Breast epithelium (tissue), 4 donors: ENCODE results near the gene TAS2R30. TPM values are rescaled to one million over a fixed set of nuclear protein-coding genes. Genes with fewer than 3 reads are reported as not detected.
"Not testable (repeated sequence)": the region's sequence is repeated elsewhere in the genome, so short reads cannot be mapped to it uniquely, and the experiment has no call there.

Source experiments
- DNase-seq, 2 donors: peaks; one replicate each; pipeline ENCODE4 v3.0.0-alpha.2; 2019; ENCODE audit warnings: low spot score in 2 of 2
- H3K27ac ChIP-seq, 2 donors: fragments of 200-600 bp; sonication (generic) in 1 of 2; one replicate each; pipeline ENCODE4 v1.5.1; 2016 to 2019; ENCODE audit warnings: mild to moderate bottlenecking in 1 of 2
- H3K27me3 ChIP-seq, 2 donors: fragments of 200-600 bp; sonication (generic) in 1 of 2; one replicate each; pipeline versions ENCODE4 v1.5.1 to v1.6.0; 2017 to 2019; ENCODE audit warnings: control low read depth in 1 of 2, mild to moderate bottlenecking in 1 of 2
- H3K36me3 ChIP-seq: fragments of 200-600 bp; one replicate; pipeline ENCODE4 v1.5.1; 2019
- H3K4me1 ChIP-seq, 2 donors: fragments of 200-600 bp; sonication (generic); one replicate each; pipeline ENCODE4 v1.5.1; 2016 to 2019; ENCODE audit warnings: control low read depth in 1 of 2
- H3K4me3 ChIP-seq, 3 donors: fragments of 200-600 bp; sonication (generic); 1 replicate in 2 of 3; 2 replicates in 1 of 3; pipeline ENCODE4 v1.5.1; 2016 to 2019; ENCODE audit warnings: mild to moderate bottlenecking in 3 of 3, moderate library complexity in 2 of 3
- H3K9me3 ChIP-seq, 2 donors: fragments of 200-600 bp; sonication (generic) in 1 of 2; one replicate each; pipeline ENCODE4 v1.5.1; 2016 to 2019; ENCODE audit warnings: control low read depth in 1 of 2
- CTCF ChIP-seq, 3 donors: fragments of 450-650 bp; IDR thresholded peaks; one replicate each; pipeline ENCODE4 v1.5.1; 2016 to 2017; ENCODE audit warnings: antibody characterized with exemption in 3 of 3, mild to moderate bottlenecking in 3 of 3, moderate library complexity in 3 of 3
- POLR2A ChIP-seq: fragments of 450-650 bp; IDR thresholded peaks from one replicate; pipeline ENCODE4 v1.6.1; 2016; ENCODE audit warnings: antibody characterized with exemption, mild to moderate bottlenecking, moderate library complexity
- POLR2AphosphoS5 ChIP-seq, 3 donors: sonication (generic); formaldehyde crosslinking; IDR thresholded peaks; one replicate each; pipeline ENCODE4 v1.6.1; 2017; ENCODE audit warnings: antibody characterized with exemption in 3 of 3
- intact Hi-C: fragments of 100-400 bp; cut with DNase I; formaldehyde crosslinking; loops from one replicate; pipeline ENCODE4 v1.15.1; 2023; ENCODE audit warnings: low total_unique reads
- total RNA-seq, 3 donors: library from RNA; depleted of rRNA; stranded (reverse); fragments of >200 nt; gene quantifications; one replicate each; pipeline ENCODE4 v1.1.0, GENCODE V29; 2016

The TAS2R30 gene
- total RNA-seq, 3 donors from 2014 or later, result 8.6 to 17.0 (median 11.1) TPM

- Histone ChIP-seq H3K36me3 (no peaks in the 10 kb centered on the region), H3K27me3 (no peaks in the 10 kb centered on the region), H3K9me3 (peaks cover 4 to 5% of the 10 kb centered on the region in 2 donors), H3K4me1 (no peaks in the 10 kb centered on the region), H3K4me3 (no peak overlapping the region), H3K27ac (no peak overlapping the region)
- DNase-seq, result no peak
- intact Hi-C loops, result no loop called here
- TF ChIP-seq CTCF (IDR thresholded peaks at IDR 0.05) (no peak), POLR2AphosphoS5 (IDR thresholded peaks at IDR 0.05) (no peak)
Observed at GRCh38 chr12:11107719-11108118, 26.7 kb downstream of the TAS2R30 start.

- no peak for TF ChIP-seq CTCF (IDR thresholded peaks at IDR 0.05)
- no peak for TF ChIP-seq POLR2A
- TF ChIP-seq POLR2AphosphoS5 (IDR thresholded peaks at IDR 0.05), result no peak
- H3K4me3 ChIP-seq, result no peak overlapping the region
- DNase-seq, result no peak
- H3K9me3 ChIP-seq, result peaks cover 1 to 2% of the 10 kb centered on the region in 2 donors
- no peaks in the 10 kb centered on the region for H3K36me3 ChIP-seq
- H3K27ac ChIP-seq, result no peak overlapping the region
- intact Hi-C loops, result no loop called here
- no peaks in the 10 kb centered on the region for H3K4me1 ChIP-seq
- no peaks in the 10 kb centered on the region for H3K27me3 ChIP-seq
Observed at GRCh38 chr12:11106288-11106687, 28.2 kb downstream of the TAS2R30 start.

GRCh38 chr12:11105546-11105945, 28.9 kb downstream of the TAS2R30 start:
- Histone ChIP-seq H3K27me3 (no peaks in the 10 kb centered on the region), H3K27ac (no peak overlapping the region), H3K9me3 (no peaks in the 10 kb centered on the region), H3K36me3 (no peaks in the 10 kb centered on the region), H3K4me1 (no peaks in the 10 kb centered on the region), H3K4me3 (no peak overlapping the region)
- no peak for TF ChIP-seq CTCF (IDR thresholded peaks at IDR 0.05)
- no peak for TF ChIP-seq POLR2AphosphoS5 (IDR thresholded peaks at IDR 0.05)
- TF ChIP-seq POLR2A, result no peak
- no peak for DNase-seq
- intact Hi-C loops, result no loop called here

GRCh38 chr12:11094910-11095309, 39.5 kb downstream of the TAS2R30 start:
- H3K9me3 ChIP-seq, H3K27me3 ChIP-seq, DNase-seq, H3K36me3 ChIP-seq, H3K4me3 ChIP-seq, intact Hi-C loops, H3K27ac ChIP-seq, H3K4me1 ChIP-seq: not testable (repeated sequence)

GRCh38 chr12:11092128-11092527, 42.3 kb downstream of the TAS2R30 start, which contains the start of gene TAS2R43:
Gene TAS2R43 (minus strand): TSS chr12:11092313. CDS start chr12:11092229, 84 bp downstream.
- TF ChIP-seq POLR2A, result no peak
- TF ChIP-seq CTCF (IDR thresholded peaks at IDR 0.05), result no peak
- TF ChIP-seq POLR2AphosphoS5 (IDR thresholded peaks at IDR 0.05), result no peak
- Histone ChIP-seq H3K4me1 (no peaks in the 10 kb centered on the region), H3K27ac (no peak within 1 kb of the TSS), H3K9me3 (no peaks in the 10 kb centered on the region), H3K4me3 (no peak within 1 kb of the TSS), H3K27me3 (no peaks in the 10 kb centered on the region), H3K36me3 (no peaks in the 10 kb centered on the region)
- DNase-seq, result no peak
- intact Hi-C loops, result no loop called here

GRCh38 chr12:11089246-11089645, 45.2 kb downstream of the TAS2R30 start:
- H3K27me3 ChIP-seq, result no peaks in the 10 kb centered on the region
- intact Hi-C loops, result no loop called here
- H3K36me3 ChIP-seq, result no peaks in the 10 kb centered on the region
- TF ChIP-seq POLR2A (no peak), POLR2AphosphoS5 (IDR thresholded peaks at IDR 0.05) (no peak), CTCF (IDR thresholded peaks at IDR 0.05) (no peak)
- H3K27ac ChIP-seq, result no peak overlapping the region
- H3K4me3 ChIP-seq, result no peak overlapping the region
- no peaks in the 10 kb centered on the region for H3K4me1 ChIP-seq
- no peaks in the 10 kb centered on the region for H3K9me3 ChIP-seq
- no peak for DNase-seq
